Fibroblast of mammary gland (primary cell): ENCODE measurements around the gene MCM9.
"Not testable (repeated sequence)": the region's sequence is repeated elsewhere in the genome, so short reads cannot be mapped to it uniquely, and the experiment has no call there.

Source experiments
- DNase-seq: peaks from one replicate; pipeline ENCODE4 v3.0.0-alpha.2; 2010; ENCODE audit warnings: low read depth
- H3K4me3 ChIP-seq: 2 replicates; pipeline ENCODE4 v1.5.1; 2011; ENCODE audit warnings: low read depth, mild to moderate bottlenecking, low read length, moderate library complexity; ENCODE audit not compliant: control insufficient read depth
- TF ChIP-seq, protein P1 (sequence below): conservative IDR thresholded peaks from 2 replicates; pipeline ENCODE4 v1.5.1; 2011; ENCODE audit warnings: low read depth, low read length, inconsistent platforms; ENCODE audit not compliant: control insufficient read depth, insufficient read depth

Gene MCM9

DNA sequence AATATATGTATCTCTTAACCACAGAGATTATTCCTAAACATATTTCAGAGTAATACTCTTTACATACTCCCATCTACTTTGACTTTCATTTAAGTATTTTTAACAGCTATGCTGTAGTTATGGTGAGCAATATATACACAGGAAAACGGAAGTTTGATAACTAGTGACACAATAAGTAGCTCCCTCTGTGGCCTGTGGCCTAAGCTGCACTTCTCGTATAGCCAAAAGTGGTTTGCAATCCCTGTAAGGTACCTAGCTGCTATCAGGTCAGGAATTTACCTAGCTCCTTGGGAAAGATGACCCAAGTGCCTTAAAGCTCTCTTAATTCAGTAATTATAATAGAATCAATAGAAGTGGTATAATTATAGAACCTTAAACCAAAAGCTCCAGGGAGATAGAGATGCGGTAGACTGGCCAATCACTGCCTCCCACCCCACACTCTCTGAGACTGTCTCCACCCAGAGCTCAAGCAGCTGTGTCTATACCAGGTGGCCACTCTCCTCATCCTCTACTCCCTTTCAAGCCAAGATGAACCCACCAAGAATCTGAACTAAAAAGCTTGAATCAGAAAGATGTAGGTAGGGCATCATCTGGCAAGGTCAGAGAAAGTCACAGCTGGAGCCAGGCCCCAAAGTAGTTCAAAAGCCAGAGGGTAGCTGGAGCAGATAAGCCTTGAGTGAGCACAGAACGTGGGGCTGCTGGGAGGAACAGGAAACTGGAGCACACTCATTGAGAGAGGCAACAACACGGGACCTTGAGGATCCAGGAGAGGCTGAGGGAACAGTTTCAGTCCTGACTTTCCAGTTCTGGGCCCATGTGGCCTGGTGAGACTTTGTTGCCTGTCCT, 125.9 kb downstream of the MCM9 start:
- TF ChIP-seq, protein P1, sequence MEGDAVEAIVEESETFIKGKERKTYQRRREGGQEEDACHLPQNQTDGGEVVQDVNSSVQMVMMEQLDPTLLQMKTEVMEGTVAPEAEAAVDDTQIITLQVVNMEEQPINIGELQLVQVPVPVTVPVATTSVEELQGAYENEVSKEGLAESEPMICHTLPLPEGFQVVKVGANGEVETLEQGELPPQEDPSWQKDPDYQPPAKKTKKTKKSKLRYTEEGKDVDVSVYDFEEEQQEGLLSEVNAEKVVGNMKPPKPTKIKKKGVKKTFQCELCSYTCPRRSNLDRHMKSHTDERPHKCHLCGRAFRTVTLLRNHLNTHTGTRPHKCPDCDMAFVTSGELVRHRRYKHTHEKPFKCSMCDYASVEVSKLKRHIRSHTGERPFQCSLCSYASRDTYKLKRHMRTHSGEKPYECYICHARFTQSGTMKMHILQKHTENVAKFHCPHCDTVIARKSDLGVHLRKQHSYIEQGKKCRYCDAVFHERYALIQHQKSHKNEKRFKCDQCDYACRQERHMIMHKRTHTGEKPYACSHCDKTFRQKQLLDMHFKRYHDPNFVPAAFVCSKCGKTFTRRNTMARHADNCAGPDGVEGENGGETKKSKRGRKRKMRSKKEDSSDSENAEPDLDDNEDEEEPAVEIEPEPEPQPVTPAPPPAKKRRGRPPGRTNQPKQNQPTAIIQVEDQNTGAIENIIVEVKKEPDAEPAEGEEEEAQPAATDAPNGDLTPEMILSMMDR, result no peak
- no peak for DNase-seq

DNA sequence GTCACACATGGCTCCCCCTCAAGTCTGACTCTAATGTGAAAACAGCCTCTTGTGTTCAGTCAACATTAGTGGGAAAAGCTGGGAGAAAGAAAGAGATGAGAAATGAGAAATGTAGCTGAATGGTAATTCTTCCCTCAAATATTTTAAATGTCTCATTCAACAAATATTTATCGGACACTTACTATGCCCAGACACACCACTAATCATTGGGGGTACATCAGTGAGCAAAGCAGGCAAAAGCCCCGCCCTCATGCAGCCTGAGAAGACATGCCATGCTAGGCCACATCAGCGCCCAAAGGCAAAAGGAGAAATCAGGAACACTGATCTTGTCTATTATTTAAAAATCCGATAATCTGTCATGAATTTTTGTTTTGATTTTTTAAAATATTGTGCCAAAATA, 130.9 kb downstream of the MCM9 start:
- H3K4me3 ChIP-seq, result no peak overlapping the region
- TF ChIP-seq, protein P1, result no peak
- DNase-seq, result no peak

More for the DNA sequence above, 125.9 kb downstream of the MCM9 start:
- H3K4me3 ChIP-seq, result no peak overlapping the region

DNA sequence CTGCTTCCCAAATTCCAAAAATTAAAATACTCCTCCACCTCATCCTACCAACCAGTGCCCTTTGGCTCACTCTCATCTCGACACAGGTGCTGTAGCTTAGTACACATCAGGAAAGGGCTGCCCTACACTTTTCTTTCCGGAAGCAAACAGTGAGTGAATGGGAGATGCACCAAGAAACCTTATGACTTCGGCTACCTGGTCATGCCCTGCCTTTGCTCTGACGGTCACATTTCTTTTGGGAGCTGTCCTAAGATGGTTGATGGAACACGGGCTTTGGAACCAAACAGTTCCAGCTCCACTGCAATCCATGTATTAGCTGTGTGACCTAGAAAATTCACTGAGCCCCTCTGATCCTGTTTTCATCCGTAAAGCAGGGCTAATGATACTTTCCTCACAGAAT, 133.7 kb downstream of the MCM9 start:
- no peak for DNase-seq
- TF ChIP-seq, protein P1, result no peak
- no peak overlapping the region for H3K4me3 ChIP-seq

DNA sequence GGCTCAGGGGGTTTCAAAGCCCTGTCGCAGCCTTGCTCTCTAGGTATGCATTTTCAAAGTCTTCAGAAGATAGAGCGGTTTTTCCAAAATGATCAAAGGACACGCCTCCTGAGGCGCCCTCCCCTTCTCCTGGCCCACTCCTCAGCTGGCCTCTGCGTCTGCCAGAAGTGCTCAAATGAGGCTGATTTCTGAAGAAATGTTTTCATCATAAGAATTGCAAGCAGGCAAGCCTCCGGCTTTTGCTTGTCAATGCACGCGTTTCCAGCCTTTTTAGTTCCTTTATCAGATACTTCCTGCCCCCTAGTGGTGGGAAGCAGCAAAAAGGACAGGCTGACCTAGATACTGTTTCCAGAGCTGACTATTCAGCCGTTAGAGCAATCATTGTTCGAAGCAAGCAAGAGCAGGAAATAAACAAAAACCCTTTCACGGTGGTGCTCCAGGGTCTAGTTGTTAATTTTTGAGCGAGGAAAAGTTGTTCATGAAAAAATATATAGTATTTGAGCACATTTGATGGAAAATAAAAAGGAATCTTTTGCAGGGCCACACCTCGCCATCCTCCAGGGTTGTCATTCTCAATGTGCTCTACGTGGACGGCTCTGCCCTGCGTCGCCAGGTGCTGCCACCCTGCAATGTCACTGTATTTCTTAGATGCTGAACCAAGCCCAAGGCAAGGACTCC, 134.4 kb downstream of the MCM9 start:
- peak; percentile 85 for DNase-seq
- TF ChIP-seq, protein P1, result peak; percentile 93
- H3K4me3 ChIP-seq, result no peak overlapping the region

DNA sequence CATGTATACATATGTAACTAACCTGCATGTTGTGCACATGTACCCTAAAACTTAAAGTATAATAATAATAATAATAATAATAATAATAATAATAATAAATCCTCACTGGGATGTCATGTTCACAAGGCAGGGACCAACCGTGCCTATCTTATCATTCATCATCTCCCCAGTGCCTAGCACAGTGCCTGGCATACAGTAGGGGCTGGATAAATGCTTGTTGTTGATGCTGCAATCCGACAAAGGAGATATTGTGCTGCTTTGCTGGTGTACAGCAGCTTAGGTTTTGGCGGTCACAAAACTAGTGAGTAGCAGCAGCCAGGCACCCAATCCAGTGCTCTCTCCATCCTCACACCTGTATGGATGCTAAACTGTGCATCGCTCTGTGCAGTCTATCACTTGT, 135.1 kb downstream of the MCM9 start:
- TF ChIP-seq, protein P1, result no peak
- no peak overlapping the region for H3K4me3 ChIP-seq
- no peak for DNase-seq

DNA sequence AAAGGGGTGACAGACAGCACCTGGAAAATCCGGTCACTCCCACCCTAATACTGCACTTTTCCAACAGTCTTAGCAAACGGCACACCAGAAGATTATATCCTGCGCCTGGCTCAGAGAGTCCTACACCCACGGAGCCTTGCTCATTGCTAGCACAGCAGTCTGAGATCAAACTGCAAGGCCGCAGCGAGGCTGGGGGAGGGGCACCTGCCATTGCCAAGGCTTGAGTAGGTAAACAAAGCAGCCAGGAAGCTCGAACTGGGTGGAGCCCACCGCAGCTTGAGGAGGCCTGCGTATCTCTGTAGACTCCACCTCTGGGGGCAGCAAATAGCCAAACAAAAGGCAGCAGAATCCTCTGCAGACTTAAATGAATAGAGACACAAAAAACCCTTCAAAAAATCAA, 138.4 kb downstream of the MCM9 start:
- not testable (repeated sequence) for DNase-seq, H3K4me3 ChIP-seq

DNA sequence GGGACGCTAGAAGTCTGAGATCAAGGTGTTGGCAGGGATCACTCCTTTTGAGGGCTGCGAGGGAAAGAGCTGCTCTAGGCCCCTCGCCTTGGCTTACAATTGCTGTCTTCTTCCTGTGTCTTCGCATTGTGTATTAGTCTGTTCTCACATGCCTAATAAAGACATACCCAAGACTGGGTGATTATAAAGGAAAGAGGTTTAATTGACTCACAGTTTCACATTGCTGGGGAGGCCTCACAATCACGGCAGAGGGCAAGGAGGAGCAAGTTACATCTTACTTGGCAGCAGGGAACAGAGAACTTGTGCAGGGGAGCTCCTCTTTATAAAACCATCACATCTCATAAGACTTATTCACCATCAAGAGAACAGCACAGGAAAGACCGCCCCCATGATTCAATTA, 143.5 kb downstream of the MCM9 start:
- TF ChIP-seq, protein P1, result no peak
- no peak overlapping the region for H3K4me3 ChIP-seq
- no peak for DNase-seq
